ENCODE results near the gene LIF.

The LIF gene

DNA sequence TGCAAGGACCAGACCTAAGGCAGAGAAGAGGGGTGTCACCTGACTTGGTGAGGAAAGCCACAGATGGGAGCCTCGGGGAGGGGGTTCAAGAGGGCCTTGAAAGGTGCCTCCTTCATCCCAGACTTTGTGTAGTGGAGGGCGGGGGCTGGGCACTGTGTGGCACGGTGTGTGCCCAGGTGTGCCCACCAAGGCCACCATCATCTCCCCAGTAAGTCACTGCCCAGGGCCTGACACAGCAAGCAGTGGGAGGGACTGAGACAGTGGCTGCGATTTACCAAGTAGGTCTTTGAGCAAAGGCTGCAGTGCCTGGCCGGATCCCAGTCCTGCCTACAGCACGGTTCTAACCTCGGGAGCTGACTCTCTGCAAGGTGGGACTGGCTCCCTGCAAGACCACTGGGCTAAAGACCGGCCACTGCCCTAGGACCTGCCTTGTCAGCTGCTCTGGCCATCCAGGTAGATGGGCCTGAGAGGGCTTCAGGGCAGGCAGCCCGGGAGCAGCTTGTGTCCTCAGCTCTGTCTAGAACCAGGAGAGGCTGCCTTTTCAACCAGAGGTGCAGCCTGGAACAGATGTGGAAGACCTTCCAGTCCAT, 18.7 kb upstream of the LIF start:
- DNase-seq (ENCODE audit: low spot score) (no peak), FAIRE-seq (no peak)

DNA sequence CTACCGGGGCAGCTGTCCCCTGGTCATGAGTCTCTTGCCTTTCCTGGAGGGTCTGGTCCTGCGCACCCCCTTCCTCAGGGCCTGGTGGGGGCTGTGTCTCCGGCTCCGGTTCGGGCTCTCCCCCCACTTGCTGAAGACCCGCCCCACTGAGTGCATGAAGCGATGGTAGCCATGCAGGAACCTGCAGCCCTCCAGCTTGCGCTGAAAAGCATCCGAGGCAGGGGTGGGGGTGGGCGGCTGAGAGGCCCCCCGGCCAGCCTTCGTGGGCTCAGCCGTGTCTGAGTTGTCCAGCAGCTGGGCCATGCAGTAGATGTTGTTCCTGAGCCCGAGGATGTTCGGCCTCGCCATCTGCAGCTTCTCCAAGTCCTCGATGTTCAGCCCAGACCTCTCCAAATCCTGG, 17.3 kb upstream of the LIF start:
- no peak for DNase-seq (ENCODE audit: low spot score)
- no peak for FAIRE-seq

DNA sequence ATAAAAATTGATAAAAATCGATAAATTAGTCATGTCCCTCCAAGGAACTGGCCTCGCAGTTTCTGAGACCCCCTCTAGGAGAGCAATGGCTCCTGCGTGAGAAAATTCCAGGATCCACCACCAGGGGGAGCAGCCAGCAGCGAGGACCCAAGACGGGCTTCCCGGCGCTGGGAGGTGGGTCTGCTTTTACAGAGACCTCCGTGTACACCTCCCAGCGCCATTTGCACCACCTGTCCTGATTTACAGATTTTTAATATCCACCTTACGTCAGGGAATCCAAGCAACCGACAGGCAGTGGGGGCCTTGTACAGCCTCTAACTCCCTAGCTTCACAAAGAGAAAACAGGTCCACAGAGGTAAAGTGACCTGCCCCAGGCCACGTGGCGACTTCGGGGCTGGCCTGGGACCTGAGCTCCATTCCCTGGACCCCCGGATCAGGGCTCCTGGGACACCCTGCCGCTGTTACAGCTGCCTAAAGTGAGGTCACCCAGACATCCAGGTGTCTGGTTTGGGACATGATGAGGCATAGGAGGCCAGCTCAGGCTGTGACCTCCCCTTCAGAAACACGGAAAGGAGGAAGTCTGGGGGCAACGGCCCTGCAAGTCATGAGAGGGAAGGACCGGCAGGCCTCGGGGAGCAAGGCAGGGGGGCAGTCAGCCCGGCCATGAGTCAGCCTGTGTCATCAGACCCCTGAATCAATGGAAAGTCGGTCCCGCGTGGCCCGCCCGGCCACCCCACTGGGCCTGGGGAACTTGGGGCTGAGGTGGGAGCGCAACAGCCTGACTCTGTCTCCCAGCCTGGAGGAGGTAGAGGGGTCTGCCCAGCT, 16.6 kb upstream of the LIF start:
- peak; percentile 45 for DNase-seq (ENCODE audit: low spot score)
- FAIRE-seq, result no peak

DNA sequence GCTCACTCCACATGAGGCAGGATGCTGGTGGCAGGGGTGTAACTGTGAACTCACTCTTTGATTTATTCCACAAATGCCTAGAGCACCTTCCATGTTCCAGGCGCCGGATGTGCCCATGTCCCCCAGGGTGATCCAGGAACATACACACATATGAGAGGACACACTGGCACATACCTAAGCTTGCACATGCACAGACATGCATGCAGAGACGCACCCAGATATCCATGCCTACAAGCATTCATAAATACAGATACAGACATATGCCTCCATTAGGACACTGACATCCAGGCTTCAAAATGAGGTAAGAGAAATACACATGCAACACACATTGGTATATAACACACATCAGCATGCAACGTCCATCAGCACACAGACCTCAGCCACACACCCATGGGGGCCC, 15.6 kb upstream of the LIF start:
- FAIRE-seq, result no peak
- no peak for DNase-seq (ENCODE audit: low spot score)

DNA sequence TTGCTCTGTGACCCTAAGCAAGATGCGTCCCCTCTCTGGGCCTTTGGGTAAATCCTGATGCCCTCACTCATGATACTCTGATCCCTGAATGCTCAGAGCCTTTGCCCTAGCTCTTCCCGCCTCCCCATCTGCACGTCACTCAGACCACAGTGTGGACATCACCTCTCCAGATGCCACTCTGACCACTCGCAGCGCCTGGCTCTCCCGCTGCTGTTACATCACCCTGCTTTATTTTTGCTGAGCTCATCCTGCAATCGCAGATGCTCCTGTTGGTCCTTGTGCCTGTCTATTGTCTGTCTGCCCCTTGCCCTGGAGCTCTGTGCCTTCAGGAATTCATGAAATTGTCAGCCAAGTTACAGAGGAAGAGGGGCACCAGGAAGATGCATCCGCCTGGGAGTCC, 14.6 kb upstream of the LIF start:
- peak; percentile 29 for DNase-seq (ENCODE audit: low spot score)
- FAIRE-seq, result no peak

DNA sequence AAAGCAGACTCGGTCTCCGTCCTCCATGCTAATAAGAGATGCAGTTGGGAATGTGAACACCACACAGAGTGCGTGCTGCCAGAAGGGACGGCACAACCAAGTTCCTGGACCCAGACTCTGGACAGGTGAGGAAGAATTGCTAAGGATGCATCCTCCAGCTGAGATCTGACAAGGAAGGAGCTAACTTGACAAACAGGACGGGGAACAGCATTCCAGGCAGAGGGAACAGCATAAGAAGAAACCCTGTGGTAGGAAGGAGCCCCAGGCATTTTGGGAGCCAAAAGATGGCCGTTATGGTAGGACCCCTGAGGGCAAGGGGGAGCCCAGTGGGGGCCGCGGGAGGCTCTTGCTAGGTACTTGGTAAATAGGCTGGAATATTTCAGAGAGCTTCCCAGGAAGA, 14.1 kb upstream of the LIF start:
- FAIRE-seq (no peak), DNase-seq (ENCODE audit: low spot score) (no peak)

DNA sequence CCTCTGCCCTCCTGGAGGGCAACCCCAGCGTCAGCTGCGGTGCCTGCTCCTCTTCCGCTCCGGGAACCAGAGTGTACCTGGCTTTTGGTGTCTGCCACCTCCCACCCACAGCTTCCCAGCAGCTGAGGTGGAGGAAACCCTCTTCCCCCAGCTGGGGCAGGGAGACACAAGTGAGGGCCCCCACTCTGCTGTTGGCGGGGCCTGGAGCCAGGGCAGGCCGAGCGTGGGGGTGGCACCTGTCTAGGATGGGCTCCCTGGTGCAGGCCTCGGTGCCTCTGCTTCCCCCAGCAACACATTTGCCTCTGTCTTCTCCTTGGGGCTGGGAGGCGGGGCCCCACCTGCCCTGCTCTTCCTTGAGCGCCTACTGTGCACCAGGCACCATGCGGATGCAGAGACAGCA, 13.7 kb upstream of the LIF start:
- DNase-seq (ENCODE audit: low spot score) (no peak), FAIRE-seq (no peak)

DNA sequence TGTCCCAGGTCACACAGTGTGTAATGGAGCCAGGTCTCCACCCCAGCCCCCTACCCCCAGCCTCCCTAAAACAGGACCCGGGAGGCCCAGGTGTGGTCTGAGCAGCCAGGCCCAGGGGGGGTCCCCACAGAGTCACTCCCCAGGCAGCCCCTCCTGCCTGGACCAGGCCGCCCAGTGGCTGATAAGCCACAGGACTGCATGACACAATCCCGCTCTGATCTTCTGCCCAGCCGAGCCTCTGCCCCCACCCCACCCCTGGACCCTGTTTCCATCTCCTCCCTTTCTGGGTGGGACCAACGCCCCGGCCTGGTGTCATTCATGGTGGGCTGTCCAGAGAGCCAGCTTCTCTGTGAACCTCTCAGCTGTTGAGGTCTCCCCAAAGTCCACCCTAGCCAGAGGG, 7.8 kb upstream of the LIF start:
- FAIRE-seq (peak; percentile 57), DNase-seq (ENCODE audit: low spot score) (peak; percentile 85)

DNA sequence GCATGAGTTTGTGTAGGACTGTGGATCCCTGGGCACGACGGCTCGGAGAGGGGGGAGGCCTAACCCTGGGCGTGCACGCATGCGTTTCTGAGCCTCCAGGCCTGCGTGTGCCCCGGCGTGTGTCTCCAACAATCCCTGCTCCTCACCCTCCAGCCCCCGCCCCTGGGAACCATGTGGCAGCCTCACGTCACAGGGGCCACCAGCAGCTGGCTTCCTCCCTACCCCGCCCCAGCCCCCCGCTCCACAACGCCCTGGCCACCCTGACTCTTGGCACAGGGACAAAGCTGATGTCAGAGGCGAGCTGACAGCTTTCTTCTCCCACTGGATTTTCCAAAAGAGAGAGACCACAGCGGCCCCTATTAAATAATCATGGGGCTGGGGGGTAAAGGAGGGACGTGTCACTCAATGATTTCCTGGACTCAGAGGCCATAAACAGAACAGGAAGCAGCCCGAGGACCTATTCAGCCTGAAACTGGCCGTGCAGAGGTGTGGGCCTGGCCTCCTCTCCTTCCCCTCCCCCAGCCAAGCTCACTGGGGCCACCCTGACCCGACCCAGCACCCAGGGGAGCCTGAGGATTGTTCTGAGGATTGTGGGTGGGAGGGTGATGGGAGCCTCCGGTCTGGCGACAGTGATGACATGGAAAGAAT, 6.8 kb upstream of the LIF start:
- DNase-seq (ENCODE audit: low spot score), result peak; percentile 97

DNA sequence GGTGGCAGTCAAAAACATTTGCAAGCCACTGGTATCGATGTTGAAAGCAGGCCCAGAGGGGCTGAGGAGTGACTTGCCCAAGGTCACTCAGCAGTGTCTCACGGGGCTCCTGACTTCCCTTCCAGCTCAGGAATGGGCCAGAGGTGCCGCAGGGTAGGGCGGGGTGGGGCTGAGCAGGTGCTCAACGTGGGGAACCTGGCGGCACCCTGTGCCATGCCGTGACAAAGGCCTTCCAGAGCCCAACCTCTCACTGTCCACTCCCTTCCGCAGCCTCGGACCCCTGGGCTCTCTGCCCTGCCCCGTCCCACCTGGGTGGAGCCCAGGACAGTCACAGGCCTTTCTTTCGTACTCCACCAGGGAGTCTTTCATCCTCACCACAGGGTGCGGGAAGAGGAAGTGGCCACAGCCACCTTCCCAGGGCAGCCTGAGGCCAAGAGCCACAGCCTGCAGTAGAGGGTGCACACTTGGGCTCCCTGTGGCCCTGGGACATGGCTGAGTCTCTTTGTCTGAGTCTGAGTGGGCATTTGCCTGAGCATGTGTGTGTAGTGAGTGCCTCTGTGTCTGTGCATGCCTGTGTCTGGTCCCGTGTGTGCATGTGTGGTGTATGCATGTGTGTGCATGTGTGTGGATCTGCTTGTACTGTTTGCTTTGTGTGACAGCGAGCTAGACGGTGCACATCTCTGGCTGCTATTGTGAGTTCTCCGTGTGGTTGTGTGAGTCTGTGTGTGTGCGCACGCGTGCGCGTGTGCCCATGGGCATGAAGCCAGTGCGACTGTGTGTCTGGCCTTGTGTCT, 6.0 kb upstream of the LIF start:
- peak; percentile 79 for DNase-seq (ENCODE audit: low spot score)
- FAIRE-seq, result peak; percentile 68

More for the DNA sequence above, 6.8 kb upstream of the LIF start:
- FAIRE-seq, result peak; percentile 84

DNA sequence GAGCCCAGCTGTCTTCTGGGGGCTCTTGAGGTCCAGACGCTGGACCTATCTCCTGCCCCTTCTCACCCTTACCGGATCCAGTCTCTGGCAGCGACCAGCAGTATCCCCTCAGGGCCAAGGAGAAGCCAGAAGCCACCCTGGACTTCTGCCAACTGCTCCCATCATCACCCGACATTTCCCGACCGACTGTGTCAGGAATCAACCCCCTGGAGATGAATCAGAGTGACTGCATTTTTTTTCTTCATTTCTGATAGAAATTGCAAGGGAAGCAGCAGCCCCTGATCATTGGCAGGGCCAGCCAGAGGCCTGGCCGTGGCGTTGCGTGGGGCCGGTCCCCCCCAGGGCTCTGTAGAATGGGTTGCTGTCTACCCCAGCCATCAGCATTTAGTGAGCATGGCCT, 5.2 kb upstream of the LIF start:
- DNase-seq (ENCODE audit: low spot score), result peak; percentile 92
- FAIRE-seq, result peak; percentile 86

DNA sequence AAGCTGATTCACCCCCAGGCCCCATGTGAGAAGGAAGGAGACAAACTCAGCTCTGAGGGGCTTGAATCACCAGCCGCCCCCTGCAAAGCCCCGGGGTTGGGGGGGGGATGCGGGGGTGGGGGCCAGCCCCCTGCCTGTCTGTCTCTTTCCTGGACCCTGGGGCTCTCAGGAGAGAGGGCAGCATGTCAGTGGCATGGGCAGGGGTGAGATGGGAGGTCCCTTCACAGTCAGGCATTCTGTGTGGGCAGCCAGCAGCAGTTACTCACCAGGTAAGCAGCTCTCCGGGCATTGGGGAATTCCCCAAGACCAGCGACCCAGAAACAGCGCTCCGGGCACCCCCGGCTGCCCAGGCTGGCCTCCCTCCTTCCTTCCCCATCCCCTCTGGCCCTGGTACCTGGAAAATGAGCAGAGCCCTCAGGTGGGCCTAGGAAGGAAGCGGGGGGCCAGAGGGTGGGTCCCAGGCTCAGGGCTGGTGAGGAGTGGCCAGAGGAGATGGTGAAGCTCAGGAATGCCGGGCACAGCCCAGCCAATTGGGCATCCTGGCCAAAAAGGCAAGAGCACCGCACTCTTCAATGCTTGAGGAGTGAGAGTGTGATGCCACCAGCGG, 4.2 kb upstream of the LIF start:
- FAIRE-seq, result peak; percentile 83
- DNase-seq (ENCODE audit: low spot score), result peak; percentile 96

DNA sequence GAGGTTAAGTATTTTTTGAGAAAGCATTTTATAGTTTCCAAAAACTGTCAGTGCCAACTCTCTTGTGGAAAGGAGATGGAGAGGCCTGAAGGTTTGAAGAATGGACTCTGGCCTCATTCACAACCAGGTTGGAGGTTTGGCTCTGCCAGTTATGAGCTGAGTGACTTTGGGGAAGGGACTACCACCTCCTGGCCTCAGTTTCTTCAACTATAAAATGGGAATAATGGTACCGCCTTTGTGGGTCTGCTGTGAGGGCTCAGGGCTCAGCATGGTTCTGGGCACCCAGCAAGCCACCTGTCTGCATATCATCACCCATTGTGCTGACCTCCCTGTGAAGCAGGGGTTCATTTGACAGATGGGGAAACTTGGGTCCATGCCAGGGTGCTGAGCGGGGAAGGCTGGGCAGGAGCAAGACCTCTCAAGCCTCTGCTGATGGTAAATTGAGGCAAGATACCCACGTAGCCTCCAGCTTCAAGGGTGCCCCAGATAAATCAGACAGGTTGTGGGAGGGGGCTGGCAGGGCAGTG, 3.5 kb upstream of the LIF start:
- FAIRE-seq (no peak), DNase-seq (ENCODE audit: low spot score) (no peak)

DNA sequence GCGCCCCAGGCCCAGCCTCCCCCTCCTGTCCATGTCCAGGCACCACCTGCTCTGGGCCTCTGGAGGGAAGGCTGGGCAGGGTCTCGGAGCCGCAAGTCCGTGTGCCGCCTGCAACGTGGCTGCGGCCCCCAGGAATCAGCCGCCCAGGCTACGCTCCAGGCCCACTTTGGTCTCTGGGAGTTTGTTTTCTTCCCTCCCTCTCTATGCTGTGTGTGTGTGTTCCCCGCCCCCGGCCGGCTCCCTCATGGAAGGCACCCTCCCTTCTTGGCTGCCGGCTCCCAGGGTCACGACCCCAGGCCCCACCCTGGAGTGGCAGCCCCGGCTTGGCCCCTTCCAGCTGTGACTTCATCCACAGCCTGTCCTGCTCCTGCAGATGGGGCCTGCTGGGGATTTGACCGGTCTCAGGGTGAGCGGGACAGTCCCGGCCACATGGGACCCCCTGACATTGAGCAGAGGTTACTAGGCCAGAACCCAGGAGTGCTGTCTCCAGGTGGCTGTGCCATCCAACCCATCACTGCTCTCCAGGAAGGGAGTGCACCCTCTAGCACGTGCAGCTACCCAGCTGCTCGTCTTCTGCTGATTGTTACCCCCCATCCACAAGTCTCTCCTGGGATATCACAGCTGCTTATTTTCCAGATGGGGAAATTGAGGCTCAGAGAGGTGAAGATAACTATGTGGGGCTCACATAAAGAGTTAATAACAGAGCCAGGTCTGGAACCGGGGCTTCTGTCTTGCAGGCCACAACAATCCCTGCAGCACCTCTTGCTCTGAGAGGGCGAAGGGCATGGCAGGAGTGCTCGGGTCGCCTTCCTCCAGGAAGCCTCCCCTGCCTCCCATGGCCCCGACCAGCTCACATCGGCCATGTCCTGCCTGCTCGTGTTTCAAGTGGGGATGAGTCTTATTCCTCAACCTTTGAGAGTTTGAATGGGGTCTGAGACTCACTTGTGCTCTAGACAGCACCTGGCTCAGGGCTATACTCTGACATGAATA, 2.8 kb upstream of the LIF start:
- no peak for FAIRE-seq

DNA sequence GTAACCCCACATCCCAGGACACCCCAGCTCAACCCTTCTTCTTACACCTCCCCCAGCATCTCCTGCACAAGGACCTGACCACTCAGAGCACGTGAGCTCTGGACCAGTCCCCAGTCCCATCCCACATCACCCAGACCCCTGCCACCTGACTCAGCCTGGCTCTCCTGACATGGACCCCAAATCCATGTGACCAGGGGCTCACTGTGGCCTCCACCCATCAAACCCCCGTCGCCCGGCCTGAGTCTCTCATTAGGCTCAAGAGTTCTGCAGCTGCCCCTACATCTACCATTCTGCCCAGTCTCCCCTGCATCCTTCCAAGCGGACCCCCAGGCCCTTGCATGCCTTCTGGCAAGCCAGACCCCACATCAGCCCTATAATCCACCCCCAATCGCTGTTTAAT, 1.9 kb upstream of the LIF start:
- FAIRE-seq, result no peak
- DNase-seq (ENCODE audit: low spot score), result no peak

More for the DNA sequence above, 2.8 kb upstream of the LIF start:
- no peak for DNase-seq (ENCODE audit: low spot score)

DNA sequence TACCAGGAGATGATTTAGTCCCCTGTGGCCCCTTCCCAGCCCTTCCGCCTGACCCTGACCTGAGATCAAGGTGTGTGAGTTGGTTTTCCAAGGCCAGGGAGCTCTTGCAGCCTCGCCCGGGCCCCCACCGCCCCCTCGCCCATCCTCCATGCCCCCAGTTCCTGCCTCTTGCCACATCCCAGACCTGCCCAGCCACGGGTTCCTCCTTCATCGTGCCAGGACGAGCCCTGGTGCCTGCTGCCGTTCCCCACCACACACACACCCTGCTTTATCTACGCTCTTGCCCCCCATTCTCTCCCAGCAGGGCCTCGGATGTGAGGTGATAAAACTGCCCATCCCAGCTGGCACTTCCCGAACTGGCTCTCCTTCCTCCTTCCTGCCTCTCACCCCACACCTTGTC, 1.4 kb upstream of the LIF start:
- DNase-seq (ENCODE audit: low spot score) (no peak), FAIRE-seq (no peak)

DNA sequence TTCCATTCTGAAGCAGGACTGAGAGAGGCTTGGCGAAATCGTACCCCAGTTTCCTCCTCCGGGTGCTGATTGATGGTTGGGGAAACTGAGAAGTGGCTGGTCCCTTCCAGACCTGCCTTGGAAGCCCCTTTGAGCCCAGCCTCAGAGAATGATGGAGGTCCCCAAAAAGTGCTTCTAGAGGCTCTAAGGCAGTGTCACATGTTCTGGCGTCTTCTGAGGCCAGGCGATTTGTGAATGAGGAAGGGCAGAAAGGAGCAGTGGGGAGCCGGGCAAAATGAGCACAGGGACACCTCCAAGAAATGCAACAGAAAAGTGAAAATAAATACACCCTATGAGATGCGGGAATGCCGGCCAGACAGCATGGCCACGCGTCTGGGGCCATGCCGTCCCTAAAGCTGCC, 1.0 kb upstream of the LIF start:
- FAIRE-seq, result no peak

DNA sequence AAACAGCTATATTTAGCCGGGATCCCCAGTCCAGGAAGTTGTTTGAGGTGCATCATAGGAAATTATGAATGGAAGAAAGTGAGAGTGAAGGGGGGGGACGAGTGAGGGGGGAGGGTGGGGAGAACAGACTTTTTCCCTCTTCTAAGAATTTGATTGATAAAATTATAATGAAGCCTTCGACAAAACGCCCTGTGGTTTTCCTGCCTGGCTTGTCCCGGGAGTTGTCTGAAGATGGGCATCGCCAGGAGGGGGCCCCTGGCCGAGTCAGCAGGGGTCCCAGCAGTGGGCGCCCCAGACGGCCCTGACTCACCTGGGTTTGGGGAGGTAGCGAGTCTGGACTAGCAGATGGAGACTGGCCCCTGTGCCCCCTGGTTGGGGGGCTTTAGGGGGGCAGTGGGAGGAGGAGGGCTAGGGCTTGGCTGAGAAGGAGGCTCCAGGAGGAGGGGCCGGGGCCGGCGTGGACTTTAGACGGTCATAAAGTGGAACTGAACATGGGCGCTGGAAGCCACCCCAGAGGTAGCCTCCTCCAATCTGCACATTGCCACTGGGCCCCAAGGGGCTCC, 336 bp upstream of the LIF start:
- FAIRE-seq (no peak), DNase-seq (ENCODE audit: low spot score) (no peak)

More for the DNA sequence above, 1.0 kb upstream of the LIF start:
- no peak for DNase-seq (ENCODE audit: low spot score)

DNA sequence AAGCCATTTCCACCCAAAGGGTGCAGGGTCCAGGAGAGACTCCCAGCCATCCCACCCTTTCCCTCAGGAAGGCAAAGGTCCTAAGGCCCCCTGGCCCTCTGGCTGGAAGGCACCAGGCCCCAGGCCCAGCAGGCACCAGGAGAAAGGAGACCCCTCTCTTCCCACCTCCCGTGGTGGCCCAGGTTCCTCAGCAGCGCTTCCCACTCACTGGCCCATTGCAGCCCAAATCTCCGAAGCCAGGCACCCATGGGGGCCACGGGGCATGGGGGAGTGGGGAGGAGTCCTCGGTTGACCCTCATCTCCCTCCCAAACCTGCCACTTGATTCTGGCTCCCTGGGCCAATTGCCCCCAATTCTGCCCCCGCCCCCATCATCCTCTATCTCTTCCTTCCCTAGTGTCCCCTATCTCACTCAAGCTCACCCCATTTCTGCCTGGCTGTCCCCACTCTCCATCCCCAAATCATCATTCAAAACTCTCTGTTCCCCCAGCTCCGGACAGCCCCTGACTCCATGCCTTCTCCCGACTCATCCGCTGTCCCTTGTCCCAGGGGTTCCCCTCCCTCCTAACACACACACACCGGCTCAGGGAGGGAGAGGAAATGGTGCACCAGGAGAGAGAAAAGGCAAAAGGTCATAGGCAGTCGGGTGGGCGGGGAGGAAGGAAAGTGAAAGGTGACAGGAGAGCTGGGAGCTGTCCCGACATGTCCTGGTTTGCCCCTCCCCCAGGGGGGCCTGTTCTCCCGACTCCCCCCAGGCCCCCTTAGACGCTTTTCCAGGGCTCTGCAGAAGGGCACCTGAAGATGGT, 1.2 kb downstream of the LIF start:
- FAIRE-seq (no peak), DNase-seq (ENCODE audit: low spot score) (no peak)
